KBM-7 (cell line): ENCODE data around the gene IFTAP.

ENCODE experiments used
- DNase-seq: peaks from one replicate; pipeline ENCODE4 v3.0.0-alpha.2; 2015
- in situ Hi-C: fragments of 300-500 bp; cut with MboI; formaldehyde crosslinking; loops from 2 replicates; pipeline ENCODE4 v1.14.3; 2020; ENCODE audit warnings: low sequenced_read_pairs, low pct_unique_long_range_greater_than_20kb, mixed read lengths

The IFTAP gene

GRCh38 chr11:36590513-36590912, 3.8 kb upstream of the IFTAP start:
- in situ Hi-C loops, result no loop called here
- no peak for DNase-seq

DNA sequence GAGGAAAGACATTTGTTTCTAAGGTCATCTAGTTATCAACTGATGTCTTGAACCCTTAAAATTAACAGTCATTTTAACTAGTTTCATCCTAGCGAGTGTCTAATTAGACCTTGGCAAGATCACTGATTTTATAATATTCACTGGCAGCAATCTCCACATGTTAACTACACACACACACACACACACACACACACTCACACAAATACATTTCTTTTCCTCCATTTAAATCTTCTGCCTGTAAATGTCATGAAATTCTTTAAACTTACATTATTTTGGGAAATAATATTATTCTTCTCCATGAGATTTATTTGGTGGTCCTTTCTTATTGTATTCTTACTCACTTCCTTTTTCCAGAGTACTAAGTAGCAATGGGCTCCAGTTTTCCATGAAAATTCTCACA, 2.9 kb upstream of the IFTAP start:
- no peak for DNase-seq
- in situ Hi-C loops, result no loop called here

DNA sequence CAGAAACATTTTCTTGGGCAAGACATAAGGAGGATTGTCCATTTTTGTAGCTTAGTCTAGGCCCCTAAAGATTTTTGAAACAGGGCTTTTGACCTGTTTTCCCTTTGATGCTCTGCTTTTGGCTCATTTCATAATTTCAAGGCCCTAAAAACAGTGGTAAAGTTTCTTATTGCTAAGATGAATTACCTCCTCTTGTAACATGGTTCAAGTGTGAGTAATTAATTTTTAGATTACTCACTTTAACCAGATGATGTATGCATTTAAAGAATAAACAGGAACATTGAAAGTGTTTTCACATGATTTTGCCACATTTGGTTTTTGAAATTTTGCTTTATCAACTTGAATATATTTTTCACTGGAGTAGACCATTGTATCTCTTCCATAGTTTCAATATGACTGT, 2.6 kb downstream of the IFTAP start:
- DNase-seq, result no peak
- in situ Hi-C loops, result no loop called here

DNA sequence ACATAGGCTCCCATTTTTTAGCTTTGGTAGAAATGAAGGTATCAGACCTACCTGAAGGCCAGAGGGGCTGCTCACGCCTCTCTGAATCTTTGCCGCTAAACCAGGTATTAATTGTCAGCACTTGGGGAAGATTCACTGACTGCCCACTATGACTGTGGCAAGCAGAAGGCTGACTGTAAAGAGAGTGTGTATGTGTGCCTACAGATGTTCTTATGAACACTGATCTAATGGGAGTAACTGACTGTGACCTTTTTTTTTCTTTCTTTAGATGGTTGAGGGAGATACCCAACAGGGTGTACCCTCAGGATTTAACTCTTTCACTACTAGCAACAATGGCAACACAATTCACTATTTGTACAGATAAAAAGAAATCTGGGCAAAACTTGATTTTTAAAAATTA, 3.7 kb downstream of the IFTAP start, which contains the start of gene RAG2:
Gene RAG2, minus strand, starts transcription at position 186 of the 400 bp plus-strand sequence. CDS start 4,068 bp downstream, outside the sequence.
- in situ Hi-C loops, result no loop called here

GRCh38 chr11:36600180-36600579, 5.9 kb downstream of the IFTAP start:
- in situ Hi-C loops, result no loop called here
- DNase-seq, result no peak

More for the DNA sequence above, 3.7 kb downstream of the IFTAP start, which contains the start of gene RAG2:
- no peak for DNase-seq

DNA sequence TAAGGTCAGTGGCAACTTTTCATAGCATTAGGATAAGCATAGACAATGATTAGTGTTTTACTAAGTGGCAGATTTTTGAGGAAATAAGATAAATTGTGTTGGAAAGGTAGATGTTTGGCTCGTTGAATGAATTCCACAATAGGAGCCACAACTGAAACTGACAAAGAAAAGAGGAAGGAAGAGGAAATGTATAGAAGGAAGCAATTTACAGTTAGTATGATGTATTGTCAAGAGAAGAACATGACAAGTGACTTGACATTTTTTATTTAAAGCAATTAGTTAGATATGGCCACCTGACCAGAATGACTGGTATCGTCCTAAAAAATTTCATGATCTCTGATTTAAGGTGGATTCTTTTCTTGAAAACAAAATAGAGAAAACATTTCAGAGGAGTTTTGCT, 6.9 kb downstream of the IFTAP start:
- in situ Hi-C loops, result no loop called here
- DNase-seq, result peak; percentile 72

DNA sequence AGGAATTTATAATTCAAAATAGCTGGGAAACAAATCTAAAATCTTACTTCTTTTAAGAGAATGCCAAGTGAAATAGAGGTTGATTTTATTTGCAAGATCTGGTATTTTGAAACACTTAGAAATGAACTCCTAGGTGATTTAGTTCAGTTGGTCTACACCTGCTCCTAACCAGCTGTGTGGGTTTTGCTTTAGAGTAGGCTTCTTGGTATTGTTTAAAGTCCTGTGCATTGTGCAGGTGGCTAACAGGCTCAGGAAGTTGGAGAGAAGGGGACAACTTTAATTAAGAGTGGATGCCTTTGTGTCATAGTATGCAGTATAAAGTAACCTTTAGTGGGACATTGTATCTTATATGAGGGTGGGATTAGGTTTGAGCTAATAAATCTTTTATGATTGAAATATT, 7.8 kb downstream of the IFTAP start:
- in situ Hi-C loops, result no loop called here
- DNase-seq, result no peak

GRCh38 chr11:36605221-36606216, 11.2 kb downstream of the IFTAP start:
- in situ Hi-C loops, result no loop called here
- no peak for DNase-seq

DNA sequence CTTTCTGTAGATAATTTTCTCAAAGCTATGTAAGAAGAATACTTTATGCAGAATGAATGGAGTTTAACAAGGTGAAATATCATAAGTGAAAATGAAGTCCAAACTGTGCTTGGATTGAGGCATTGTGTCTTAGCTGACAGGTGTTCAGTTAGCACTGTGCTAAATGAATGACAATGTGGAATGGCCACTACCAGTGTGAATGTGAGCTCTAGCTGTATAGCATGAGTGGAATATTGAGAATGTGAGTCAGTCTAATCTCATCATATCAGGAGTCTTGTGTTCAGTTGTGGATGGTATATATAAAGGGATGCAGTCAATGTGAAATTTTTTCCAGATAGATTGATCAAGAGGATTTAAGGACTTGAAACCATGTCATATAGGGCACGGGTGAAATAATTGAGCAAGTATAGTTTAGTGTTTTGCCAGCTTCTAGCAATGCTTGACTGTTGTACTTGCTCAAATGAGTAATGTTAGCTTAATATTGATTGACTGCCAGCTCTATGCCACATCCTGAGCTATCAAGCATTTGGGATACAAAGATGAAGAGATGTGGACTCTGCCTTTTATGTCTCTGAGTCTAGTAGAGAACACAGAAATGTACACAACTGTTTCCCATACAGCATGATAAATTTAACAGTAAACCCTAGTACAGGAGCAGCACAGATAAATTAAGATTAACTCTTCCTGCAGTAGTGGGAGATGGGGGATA, 14.3 kb downstream of the IFTAP start:
- no peak for DNase-seq
- in situ Hi-C loops, result no loop called here

DNA sequence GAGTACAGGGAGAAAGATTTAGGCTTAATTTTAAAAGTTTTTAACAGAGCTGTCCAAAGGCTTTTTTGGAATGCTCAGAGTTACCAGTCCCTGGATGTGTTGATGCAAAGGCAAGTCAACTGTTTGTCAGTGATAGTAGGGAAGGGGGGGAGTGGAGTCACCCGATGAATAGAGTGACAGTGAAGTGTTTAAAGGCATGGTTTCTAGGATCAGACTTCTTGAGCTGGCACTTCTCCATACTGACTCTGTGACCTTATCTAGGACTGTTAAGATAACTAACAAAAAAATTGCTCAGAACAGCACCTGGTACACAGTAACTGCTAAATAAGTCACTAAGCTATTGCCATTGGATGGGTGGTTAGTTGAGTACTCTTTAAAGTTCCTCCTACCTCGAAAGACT, 15.1 kb downstream of the IFTAP start:
- in situ Hi-C loops, result no loop called here
- no peak for DNase-seq

- in situ Hi-C loops, result no loop called here
- DNase-seq, result no peak
These were observed 21.5 kb downstream of the IFTAP start for GRCh38 chr11:36615826-36616225.

GRCh38 chr11:36617543-36618362, 23.5 kb downstream of the IFTAP start:
- in situ Hi-C loops, result no loop called here
- DNase-seq, result no peak

DNA sequence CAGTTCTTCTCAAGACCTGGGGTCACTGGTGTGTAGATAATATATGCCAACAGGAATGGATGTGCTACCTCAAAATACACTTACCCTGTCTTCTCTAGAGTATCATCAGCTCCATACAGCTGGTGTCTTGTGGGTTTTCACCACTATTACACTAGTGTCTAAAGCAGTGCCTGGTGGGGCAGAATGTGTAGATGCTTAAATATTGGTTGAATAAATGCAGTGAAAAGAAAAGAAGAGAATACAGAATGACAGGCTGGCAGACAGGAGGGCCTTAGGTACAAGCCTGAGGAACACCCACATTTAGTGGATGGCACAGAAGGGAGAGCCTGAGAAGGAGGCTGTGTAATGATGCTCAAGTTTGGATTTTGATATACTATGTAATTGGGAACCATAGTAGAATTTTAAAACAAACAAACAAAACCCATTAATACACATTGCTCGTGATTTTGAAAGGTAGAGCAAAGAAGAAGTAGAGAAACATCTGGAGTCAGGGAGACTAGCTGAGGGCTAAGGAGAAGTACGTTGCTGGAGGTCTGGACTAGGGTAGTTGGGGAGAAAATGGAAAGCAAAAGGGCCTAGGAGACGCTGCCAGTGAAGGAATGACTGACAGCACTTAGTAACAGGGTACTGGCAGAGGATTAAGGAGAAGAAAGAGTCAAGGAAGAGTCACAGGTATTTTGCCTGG, 24.2 kb downstream of the IFTAP start:
- in situ Hi-C loops, result no loop called here
- DNase-seq, result no peak

GRCh38 chr11:36619502-36619901, 25.2 kb downstream of the IFTAP start:
- in situ Hi-C loops, result no loop called here
- DNase-seq, result peak; percentile 10

- in situ Hi-C loops, result no loop called here
- no peak for DNase-seq
These were observed 25.9 kb downstream of the IFTAP start for GRCh38 chr11:36620246-36620645.

DNA sequence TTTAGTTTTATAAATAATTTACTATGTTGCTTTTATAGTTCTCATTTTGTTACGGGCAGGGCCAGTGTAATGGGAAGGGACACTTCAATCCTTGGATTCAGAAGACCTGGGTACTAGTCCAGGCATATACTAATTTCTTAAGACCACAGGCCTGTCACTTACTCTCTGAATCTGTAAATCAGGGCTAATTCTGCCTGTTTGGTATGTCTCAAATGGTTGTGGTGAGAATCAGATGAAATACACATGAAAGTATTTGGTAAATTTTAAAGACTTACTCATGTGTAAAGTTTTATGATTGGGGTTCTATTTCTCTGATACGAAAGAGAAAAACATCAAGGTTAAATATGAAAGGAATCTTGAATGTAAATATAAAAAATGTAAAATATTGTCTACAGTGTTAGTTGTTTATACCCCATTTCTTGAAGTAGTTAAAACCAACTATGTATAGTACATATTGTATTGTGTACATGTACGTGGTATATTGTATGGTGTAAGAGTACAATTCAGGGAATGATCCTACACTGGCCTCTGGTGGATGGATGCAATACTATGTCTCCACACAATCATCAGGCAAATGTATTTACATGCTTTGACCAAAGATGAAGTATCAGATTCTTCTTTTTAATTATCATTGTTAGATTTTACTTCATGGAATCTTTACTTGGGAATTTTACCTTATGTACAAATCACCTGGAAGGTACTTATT, 28.3 kb downstream of the IFTAP start:
- DNase-seq, result peak; percentile 68
- in situ Hi-C loops, result no loop called here

GRCh38 chr11:36623494-36623893, 29.2 kb downstream of the IFTAP start:
- in situ Hi-C loops, result no loop called here
- DNase-seq, result no peak

DNA sequence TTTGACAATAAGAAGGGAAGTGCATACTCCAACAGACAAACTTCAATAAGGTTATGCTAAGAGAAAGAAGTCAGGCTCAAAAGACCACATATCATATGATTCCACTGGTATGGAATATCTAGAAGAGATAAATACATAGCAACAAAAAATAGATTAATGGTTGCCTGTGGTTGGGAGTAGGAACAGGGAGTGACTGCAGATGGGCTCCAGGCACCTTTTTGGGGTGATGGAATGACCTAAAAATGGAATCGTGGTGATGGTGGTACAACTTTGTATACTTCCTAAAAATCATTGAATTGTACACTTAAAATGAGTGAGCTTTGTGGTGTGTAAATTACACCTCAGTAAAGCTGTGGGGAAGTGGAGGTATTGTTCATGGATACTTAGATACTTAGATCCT, 32.7 kb downstream of the IFTAP start:
- in situ Hi-C loops, result no loop called here
- no peak for DNase-seq
